Upper lobe of left lung (tissue), 6 donors: ENCODE results near the gene PLCH2. TPM values are rescaled to one million over a fixed set of nuclear protein-coding genes. Genes with fewer than 3 reads are reported as not detected.

Source experiments
- ATAC-seq, 2 donors: fragments of 200-7000 bp; cut with Tn5 transposase; one replicate each; pipeline ENCODE4 v1.9.1; 2022; ENCODE audit warnings: mild to moderate bottlenecking in 2 of 2, moderate library complexity in 2 of 2; ENCODE audit not compliant: low FRiP score in 2 of 2
- DNase-seq, 2 donors: peaks; one replicate each; pipeline ENCODE4 v3.0.0-alpha.2; 2019 to 2020
- H3K27ac ChIP-seq, 4 donors: fragments of 200-600 bp; sonication (generic); one replicate each; pipeline ENCODE4 v1.5.1; 2016 to 2019
- H3K27me3 ChIP-seq, 4 donors: fragments of 200-600 bp; sonication (generic); one replicate each; pipeline ENCODE4 v1.5.1; 2017 to 2019
- H3K36me3 ChIP-seq, 4 donors: fragments of 200-600 bp; sonication (generic); one replicate each; pipeline ENCODE4 v1.5.1; 2016 to 2019
- H3K4me1 ChIP-seq, 4 donors: fragments of 200-600 bp; sonication (generic); one replicate each; pipeline ENCODE4 v1.5.1; 2018 to 2019
- H3K4me3 ChIP-seq, 4 donors: fragments of 200-600 bp; sonication (generic); one replicate each; pipeline ENCODE4 v1.5.1; 2017 to 2019; ENCODE audit warnings: mild to moderate bottlenecking in 2 of 4, moderate library complexity in 1 of 4
- H3K9me3 ChIP-seq, 4 donors: fragments of 200-600 bp; sonication (generic); one replicate each; pipeline ENCODE4 v1.5.1; 2018 to 2019
- CTCF ChIP-seq, 6 experiments: fragments of 450-650 bp in 4 of 6; fragments of 200-600 bp in 2 of 6; sonication (generic) in 2 of 6; IDR thresholded peaks; one replicate each; pipeline ENCODE4 v1.5.1; 2016 to 2019; ENCODE audit warnings: antibody characterized with exemption in 6 of 6
- EP300 ChIP-seq, 4 donors: sonication (generic); formaldehyde crosslinking; IDR thresholded peaks; one replicate each; pipeline ENCODE4 v1.5.1; 2017; ENCODE audit warnings: antibody characterized with exemption in 4 of 4, control low read depth in 2 of 4
- POLR2A ChIP-seq, 4 donors: fragments of 450-650 bp; IDR thresholded peaks; one replicate each; pipeline ENCODE4 v1.5.1; 2016 to 2017; ENCODE audit warnings: antibody characterized with exemption in 4 of 4, mild to moderate bottlenecking in 2 of 4
- POLR2AphosphoS5 ChIP-seq, 2 donors: sonication (generic); formaldehyde crosslinking; IDR thresholded peaks; one replicate each; pipeline ENCODE4 v1.5.1; 2017; ENCODE audit warnings: antibody characterized with exemption in 2 of 2
- WGBS, 2 donors: methylation state at CpG; one replicate each; pipeline ENCODE4 v1.1.5; 2017 to 2018; 5-methylcytosine and 5-hydroxymethylcytosine counted together
- total RNA-seq, 6 donors: library from RNA; depleted of rRNA in 4 of 6; stranded (reverse); fragments of >200 nt in 4 of 6; gene quantifications; one replicate each; pipeline versions ENCODE4 v1.1.0 to v1.2.1, GENCODE V29; 2016 to 2021
- donor health status: DM: no; HTN: no; CAD: no; lungs with moderate emphysema.
- donor health status: DM: no; HTN: yes; CAD: no; lungs with severe emphysema.

PLCH2 gene
- total RNA-seq, 6 donors from 2014 or later, result 1.5 to 7.3 (median 3.4) TPM

DNA sequence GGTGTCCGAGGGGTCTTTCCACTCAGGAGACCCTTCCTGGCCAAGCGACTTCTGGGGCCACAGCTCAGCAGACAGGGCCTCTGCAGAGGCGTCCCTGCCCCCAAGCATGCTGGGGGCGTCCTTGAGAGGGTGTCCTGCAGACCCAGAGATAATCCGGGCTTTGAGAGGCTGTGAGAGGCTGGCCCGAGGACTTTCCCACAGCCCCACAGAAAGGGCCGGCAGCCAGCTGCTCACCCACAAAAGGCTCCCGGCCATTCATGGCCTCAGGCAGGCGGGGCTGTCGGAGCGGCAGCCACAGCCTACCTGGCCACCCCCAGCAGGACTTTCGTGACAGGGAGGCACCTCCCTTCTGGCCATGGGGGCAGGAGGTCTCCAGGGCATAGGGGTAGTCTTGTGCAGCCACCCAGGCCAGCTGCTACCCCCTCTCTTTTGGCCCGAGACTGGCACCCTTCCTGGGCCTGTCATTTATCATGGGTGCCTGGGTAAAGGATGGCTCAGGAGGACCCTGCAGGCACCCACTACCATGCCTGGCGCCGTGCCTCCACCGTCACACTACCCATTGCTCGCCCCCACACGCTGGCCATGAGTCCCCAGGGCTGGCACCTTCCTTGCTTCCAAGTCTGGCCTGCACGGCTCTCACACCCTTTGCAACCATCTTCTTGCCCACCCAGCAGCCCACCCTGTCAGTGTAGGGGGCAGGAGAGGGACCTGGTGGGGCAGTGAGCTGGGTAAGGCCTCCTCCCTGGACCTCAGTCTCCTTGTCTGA is 69.0 kb downstream of the PLCH2 start:
- ATAC-seq (no peak), DNase-seq (peak in 1 of 2 donors; percentile 78)
- Histone ChIP-seq H3K4me3 (no peak overlapping the region), H3K4me1 (peaks cover 59 to 84% (median 77%) of the 10 kb centered on the region in 4 donors), H3K36me3 (no peaks in the 10 kb centered on the region), H3K27ac (peak overlapping the region in 3 of 4 donors; percentile 97 to 99 (median 98)), H3K9me3 (no peaks in the 10 kb centered on the region), H3K27me3 (peaks cover 0 to 8% (median 4%) of the 10 kb centered on the region in 4 donors)
- TF ChIP-seq CTCF (IDR thresholded peaks at IDR 0.05), result no peak
- no peak for TF ChIP-seq POLR2A (IDR thresholded peaks at IDR 0.05)
- no peak for TF ChIP-seq POLR2AphosphoS5 (IDR thresholded peaks at IDR 0.05)
- no peak for TF ChIP-seq EP300 (IDR thresholded peaks at IDR 0.05)
- WGBS, 2 donors, result 65 to 66% methylated on average over 13 to 19 of the region's 19 CpGs

DNA sequence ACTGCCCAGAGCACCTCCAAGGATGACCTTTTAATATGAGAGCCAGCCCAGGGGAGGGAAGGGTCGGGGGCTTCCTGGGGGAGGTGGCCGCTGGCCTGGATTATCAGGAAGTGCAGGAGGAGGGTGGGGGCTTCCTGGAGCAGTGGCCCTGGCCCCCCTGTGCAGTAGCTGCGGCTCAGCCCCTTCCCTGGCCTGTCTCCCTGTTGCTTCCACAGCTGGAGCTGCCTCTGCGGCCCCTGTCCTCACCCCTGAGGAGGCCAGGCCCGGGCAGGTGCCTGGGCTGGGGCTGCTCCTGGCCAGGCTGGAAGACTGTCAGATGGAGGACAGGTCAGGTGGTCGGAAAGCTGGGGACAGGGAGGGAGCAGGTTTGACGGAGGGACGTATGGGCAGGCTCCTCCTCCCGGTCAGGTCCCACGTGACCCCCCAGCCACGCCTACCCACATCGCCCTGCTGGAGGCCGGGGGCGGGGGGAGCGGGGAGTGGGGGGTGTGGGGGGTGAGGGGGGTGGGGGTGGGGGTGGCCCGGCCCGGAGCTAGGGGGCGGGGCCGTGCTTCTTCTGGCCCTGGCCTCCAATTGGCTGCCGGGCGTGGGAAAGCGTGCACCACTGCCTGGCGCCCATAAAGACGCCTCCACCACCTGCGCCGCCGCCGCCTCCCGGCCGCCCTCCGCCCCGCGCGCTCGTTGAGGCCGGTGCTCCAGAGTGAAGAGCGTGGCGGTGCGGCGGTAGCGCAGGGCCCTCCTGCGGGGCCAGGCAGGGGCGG is 69.8 kb downstream of the PLCH2 start:
- DNase-seq (peak; percentile 96 to 97), ATAC-seq (peak; percentile 59 to 81)
- peak overlapping the region; percentile 67 to 90 (median 75) for H3K4me3 ChIP-seq
- no peaks in the 10 kb centered on the region for H3K36me3 ChIP-seq
- H3K27me3 ChIP-seq, result peaks cover 0 to 2% (median under 1%) of the 10 kb centered on the region in 4 donors
- WGBS, 2 donors, result 0 to 4% methylated on average over 1 to 20 of the region's 43 CpGs
- H3K9me3 ChIP-seq, result no peaks in the 10 kb centered on the region
- peak overlapping the region; percentile 96 to 99 (median 98) for H3K27ac ChIP-seq
- TF ChIP-seq CTCF (IDR thresholded peaks at IDR 0.05), result no peak
- peak in 2 of 4 donors; percentile 39 to 79 for TF ChIP-seq POLR2A (IDR thresholded peaks at IDR 0.05)
- TF ChIP-seq POLR2AphosphoS5 (IDR thresholded peaks at IDR 0.05), result peak in 1 of 2 donors; percentile 84
- peaks cover 56 to 78% (median 73%) of the 10 kb centered on the region in 4 donors for H3K4me1 ChIP-seq

- Histone ChIP-seq H3K4me3 (peak overlapping the region; percentile 67 to 90 (median 75)), H3K36me3 (no peaks in the 10 kb centered on the region), H3K4me1 (peaks cover 51 to 70% (median 68%) of the 10 kb centered on the region in 4 donors), H3K27me3 (no peaks in the 10 kb centered on the region), H3K27ac (peak overlapping the region; percentile 96 to 99 (median 98)), H3K9me3 (no peaks in the 10 kb centered on the region)
- TF ChIP-seq EP300 (IDR thresholded peaks at IDR 0.05) (peak in 1 of 4 donors; percentile 17), CTCF (IDR thresholded peaks at IDR 0.05) (peak; percentile 15 to 70 (median 45)), POLR2AphosphoS5 (IDR thresholded peaks at IDR 0.05) (peak; percentile 45 to 91), POLR2A (IDR thresholded peaks at IDR 0.05) (peak in 3 of 4 donors; percentile 21 to 55 (median 53))
- 0% methylated on average over 22 of the region's 52 CpGs; no CpG with 5 or more reads in 1 of the 2 donors for WGBS, 2 donors
- DNase-seq (peak; percentile 95 to 96), ATAC-seq (peak; percentile 76 to 86)
These were observed 70.6 kb downstream of the PLCH2 start for GRCh38 chr1:2546515-2547209.

DNA sequence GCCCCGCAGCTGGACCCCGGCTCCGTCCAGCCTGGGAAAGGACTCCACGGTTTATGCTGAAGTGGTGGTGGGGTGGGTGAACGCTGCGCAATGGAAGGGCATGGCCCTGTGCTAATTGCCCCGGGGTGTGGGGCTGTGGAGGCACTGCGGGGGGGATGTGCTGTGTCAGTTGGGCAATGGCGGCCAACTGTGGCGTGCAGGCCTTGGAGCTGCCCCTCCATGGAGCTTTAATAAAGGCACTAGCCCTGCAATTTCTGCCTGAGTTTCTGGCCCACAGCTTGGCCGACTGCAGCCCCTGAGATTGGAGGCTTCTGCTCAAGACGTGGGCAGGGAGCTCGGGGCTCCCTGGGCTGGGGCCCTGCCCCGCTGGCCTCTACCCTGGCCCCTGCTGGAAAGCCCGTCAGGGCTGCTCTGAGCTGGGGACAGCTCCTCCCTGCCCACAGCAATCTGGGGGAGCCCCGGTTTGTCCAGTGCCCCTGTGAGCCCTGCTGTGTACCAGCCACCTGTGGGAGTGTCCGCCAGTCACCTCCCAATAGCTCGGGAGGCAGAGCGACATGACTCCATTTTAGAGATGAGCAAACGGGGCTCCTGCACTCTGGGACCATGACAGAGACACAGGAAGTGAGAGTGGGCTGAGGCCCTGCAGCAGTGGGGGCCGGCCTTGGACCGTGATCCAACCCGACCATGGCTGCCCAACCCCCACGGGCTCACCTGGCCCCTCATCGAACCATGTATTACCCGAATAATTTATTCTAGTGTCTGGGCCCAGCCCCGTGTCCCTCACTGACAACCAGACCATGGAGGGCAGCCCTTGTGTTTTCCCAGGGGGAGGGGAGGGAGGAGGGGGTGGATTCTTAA is 71.3 kb downstream of the PLCH2 start:
- DNase-seq (peak in 1 of 2 donors; percentile 76), ATAC-seq (no peak)
- H3K27ac ChIP-seq, result peak overlapping the region; percentile 96 to 99 (median 98)
- H3K27me3 ChIP-seq, result no peaks in the 10 kb centered on the region
- peaks cover 51 to 66% (median 64%) of the 10 kb centered on the region in 4 donors for H3K4me1 ChIP-seq
- H3K9me3 ChIP-seq, result no peaks in the 10 kb centered on the region
- H3K4me3 ChIP-seq, result peak overlapping the region; percentile 67 to 90 (median 75)
- no peaks in the 10 kb centered on the region for H3K36me3 ChIP-seq
- WGBS, 2 donors, result 5 to 10% methylated on average over 14 to 15 of the region's 27 CpGs
- no peak for TF ChIP-seq EP300 (IDR thresholded peaks at IDR 0.05)
- TF ChIP-seq POLR2A (IDR thresholded peaks at IDR 0.05), result peak in 1 of 4 donors; percentile 65
- no peak for TF ChIP-seq CTCF (IDR thresholded peaks at IDR 0.05)
